GM12878 (cell line): ENCODE results near the gene CSTB.

Experiments used
- CTCF ChIP-seq, 3 experiments: IDR thresholded peaks in 2 of 3; conservative IDR thresholded peaks in 1 of 3; 2 replicates each; pipeline ENCODE4 v1.5.1; 2011; ENCODE audit warnings: low read depth in 3 of 3, low read length in 3 of 3, mild to moderate bottlenecking in 3 of 3, control low read depth in 2 of 3, moderate library complexity in 2 of 3, inconsistent platforms in 1 of 3, mixed read lengths in 1 of 3; ENCODE audit not compliant: control insufficient read depth in 2 of 3, insufficient read depth in 1 of 3; ENCODE audit errors: extremely low read depth in 1 of 3
- HDGF ChIP-seq: fragments of 450-650 bp; IDR thresholded peaks from 2 replicates; pipeline ENCODE4 v1.6.1; 2016; ENCODE audit warnings: antibody characterized with exemption
- ZBTB33 ChIP-seq: fragments of 450-650 bp; IDR thresholded peaks from 2 replicates; pipeline ENCODE4 v1.6.1; 2017; ENCODE audit warnings: mild to moderate bottlenecking

DNA sequence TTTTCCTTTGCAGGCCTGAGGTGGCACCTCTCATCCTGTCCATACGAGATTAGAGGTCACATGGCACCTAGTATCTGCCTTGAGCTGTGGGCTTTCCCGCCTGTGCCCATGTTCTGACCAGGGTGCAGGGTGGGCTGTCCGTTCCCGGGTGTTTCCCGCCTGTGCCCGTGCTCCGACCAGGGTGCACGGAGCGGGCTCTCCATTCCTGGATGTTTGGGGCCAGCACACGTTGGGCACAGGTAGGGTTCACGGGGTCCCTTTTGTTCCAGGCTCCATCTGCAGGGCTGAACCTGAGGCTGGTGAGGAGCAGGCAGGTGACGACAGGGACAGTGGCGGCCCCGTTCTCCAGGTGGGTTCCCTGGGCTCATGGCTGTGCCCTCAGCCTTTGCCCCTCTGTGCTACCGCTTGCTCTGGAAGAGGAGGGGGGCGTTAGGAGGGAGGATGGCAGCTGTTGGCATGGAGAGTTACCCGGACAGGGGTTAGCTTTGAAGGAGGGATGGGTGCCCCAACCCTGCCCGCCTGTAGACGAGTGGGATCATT lies 23.3 kb upstream of the CSTB start:
- TF ChIP-seq CTCF (IDR thresholded peaks at IDR 0.05 in 2 of 3, conservative IDR thresholded peaks at IDR 0.05 in 1 of 3; ENCODE audit: control insufficient read depth in 2 of 3, extremely low read depth in 1 of 3, insufficient read depth in 1 of 3, low read depth in 3 of 3, low read length in 3 of 3) (no peak), HDGF (no peak), ZBTB33 (no peak)
